Cortex of kidney (tissue), 1 donor: Measurements from ENCODE around the gene HOTAIR.

Experiments
- DNase-seq: peaks from one replicate; lab custom pipeline; 2025; lab: John Stamatoyannopoulos, UW

The HOTAIR gene

DNA sequence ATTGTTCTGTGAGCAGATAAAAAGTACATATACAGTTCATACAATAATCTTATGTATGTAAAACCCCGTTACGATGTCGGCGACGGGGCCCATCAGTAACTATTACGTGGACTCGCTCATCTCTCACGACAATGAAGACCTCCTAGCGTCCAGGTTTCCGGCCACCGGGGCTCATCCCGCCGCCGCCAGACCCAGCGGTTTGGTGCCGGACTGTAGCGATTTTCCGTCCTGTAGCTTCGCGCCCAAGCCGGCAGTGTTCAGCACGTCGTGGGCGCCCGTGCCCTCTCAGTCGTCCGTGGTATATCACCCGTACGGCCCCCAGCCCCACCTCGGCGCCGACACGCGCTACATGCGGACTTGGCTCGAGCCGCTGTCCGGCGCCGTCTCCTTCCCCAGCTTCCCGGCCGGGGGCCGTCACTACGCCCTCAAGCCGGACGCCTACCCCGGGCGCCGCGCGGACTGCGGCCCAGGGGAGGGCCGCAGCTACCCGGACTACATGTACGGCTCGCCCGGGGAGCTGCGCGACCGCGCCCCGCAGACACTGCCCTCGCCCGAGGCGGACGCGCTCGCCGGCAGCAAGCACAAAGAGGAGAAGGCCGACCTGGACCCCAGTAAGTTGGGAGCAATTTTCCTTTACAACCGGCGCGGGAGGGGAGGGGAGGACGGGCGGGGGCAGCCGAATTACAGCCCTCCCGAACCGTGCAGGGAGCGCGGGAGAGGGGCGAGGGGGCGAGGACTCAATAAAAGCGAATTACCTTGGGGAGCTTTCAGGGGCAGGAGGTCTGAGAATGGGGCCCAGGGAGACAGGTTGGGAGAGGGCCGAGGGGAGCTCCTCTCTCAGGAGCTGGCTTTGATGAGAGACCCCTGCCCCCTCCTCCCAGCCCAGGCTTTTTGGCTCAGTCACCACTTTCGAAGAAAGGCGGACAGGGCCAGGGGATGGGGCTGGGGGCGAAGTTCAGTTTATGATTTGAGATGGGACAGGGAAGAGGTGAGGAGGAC, 25.7 kb upstream of the HOTAIR start, which contains the start of gene HOXC9:
TSS of gene HOXC9 (plus strand) at position 46 of the 999 bp plus-strand sequence. CDS start at position 74, 28 bp downstream.
- DNase-seq: no peak

DNA sequence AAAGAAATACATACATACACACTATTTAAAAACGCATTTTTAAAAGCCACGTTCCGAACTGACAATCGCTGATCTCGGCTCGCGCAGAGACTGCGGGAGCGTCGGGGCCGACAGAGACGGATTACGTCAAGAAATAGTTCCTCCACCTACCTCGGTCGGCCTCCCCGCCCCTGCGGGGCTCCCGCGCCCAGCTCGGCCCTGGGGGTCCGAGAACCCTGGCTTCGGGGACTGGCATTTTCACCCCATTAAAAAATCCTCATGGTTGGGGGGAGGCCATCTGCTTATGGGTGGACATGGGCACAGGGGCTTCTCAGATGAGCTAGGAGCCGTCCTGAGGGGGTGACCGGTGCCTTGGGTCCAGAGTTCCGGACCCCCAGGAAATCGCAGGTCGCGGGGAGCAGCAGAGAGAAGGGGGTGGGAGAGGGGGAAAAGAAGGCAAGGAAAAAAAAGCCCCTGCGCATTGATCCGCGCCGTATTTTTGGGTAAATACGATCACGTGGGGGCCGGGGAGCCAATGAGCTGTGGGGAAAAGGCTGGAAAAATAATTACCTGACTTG, 24.9 kb upstream of the HOTAIR start:
- DNase-seq: no peak

DNA sequence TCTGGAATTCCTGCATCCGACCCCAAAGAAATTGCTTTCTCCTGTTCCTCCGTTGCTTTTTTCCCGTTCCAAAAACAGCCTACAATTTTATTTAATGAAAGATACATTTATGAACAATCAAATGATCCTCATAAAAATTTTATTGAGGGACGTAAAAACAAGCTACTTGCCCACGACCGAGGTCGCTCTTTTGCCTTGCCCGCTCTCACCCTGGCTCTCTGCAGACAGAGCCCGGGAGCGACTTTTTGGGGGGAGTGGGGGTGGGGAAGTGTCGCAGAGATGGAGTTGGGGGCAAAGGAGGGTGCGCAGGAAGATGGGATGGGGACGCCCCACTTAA, 24.1 kb upstream of the HOTAIR start:
- DNase-seq: no peak

DNA sequence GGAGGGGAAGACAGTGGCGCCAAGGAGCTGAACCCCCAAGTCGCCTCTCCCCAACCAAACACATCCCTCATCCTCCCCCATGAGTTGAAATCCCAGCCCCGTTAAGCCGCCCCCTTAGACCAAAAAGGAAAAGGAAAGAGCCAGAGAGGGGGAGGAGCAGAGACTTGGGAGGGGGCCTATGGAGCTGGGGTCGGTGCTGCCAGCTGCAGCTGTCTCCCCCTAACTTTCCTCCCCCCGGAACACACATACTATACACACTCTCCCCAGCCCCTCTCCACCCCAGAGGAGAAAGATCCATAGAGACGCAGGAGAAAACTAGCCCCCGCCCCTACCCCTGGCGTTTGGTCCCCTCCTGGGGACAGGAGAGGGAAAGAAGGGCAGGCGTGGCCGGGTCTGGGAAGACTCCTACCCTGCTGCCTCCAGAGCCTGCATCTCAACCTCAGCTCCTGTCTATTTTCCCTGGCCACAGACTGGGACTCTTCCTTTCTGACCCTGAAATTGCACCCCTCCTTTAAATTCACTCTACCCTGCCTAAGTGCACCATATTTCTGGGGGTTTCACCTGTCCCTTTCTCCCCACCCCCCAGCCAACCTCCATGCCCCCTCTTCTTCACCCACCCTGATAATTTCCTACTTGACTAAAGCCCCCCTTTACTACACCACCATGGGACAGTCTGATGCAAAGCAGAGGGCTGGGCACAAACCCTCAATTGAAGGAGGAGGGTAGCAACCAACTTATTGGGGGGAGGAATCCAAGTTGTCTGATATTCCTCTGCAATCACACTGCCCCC, 23.6 kb upstream of the HOTAIR start:
- no peak for DNase-seq

DNA sequence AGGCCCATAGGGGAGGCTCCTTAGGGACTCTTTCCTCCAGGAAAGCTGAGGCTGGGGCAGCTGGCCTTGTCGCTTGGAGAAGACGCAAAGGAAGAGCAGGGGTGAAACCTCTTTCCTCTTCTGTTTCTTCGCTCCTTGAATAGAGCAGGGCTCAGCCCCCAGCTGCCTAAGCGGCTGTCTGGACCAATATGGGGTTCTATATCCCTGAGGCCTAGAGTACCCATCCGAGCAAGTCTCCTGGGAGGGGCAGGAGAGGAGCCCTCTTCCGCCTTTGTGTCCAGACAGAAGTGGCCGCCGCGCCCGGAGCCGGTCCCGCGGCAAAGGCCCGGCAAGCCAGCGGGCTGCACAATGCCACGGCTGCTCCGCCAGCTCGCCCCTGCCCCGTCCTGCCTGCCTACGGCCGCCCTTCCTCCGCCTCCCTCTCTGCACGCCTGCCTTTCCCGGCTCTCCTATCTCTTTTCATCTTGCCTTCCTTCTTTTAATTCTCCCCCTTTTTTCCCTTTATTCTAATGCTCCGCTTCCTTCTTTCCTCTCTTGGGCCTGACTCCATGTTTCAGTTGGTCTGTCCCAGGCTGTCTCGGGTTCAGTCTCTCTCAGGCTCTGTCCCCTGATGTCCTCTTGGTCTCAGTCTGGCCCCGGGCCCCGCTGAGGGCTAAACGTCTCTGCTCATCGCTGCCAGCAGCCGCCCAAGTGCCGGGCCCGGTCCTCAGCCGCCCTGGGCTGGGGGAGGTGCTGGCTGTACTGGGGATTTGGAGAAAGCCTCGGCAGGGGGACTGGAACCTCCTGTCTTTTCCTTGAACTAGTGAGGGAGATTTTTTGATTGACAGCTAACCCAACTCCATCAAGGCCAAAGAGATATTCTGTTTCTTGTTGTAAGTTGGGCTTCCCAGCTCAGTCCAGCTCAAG, 22.7 kb upstream of the HOTAIR start:
- no peak for DNase-seq

DNA sequence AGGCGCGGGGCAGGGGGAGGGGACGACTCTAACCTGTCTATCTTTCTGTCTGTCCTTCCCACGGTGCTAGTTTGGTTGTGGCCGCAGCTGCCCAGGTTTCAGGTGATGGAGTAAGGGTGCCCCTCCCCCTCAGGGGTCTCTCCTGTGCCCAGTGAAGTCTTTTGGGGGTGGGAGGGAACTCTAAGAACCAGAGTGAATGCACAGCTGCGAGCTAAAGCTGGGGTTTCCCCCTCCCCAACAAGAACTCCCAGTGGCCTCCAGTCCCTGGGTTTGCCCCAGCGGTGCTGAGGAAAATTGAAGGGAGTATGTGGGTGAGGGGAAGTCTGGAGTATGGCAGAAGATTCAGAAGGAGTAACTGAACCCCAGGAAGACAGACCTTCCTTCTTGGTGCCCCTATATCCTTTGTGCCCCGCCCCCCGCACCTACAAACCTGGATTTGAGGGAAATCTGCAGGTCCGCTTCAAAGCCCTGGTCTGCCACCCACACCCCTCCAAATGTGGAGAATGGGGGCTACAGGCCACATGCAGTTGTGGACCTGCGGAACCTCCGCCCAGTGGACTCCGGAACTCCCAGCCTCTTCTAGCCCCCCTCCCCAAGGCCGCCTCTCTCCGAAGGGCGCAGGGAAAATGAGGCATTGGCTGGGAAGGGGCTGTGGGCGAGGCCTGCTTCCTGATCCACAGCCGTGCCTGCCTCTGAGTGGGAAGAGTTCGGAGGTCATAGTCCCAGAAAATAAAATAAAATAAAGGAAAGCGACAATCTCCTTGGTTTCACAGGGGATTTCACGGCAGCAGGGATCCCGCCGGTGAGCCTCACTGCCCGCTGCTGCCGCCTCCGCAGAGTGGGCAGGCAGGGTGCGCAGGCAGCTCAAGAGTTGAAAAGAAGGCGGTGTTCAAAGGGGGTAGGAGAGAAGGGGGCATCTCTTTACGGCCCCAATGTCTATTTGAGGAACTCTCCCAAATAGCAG, 21.8 kb upstream of the HOTAIR start:
- DNase-seq: no peak

DNA sequence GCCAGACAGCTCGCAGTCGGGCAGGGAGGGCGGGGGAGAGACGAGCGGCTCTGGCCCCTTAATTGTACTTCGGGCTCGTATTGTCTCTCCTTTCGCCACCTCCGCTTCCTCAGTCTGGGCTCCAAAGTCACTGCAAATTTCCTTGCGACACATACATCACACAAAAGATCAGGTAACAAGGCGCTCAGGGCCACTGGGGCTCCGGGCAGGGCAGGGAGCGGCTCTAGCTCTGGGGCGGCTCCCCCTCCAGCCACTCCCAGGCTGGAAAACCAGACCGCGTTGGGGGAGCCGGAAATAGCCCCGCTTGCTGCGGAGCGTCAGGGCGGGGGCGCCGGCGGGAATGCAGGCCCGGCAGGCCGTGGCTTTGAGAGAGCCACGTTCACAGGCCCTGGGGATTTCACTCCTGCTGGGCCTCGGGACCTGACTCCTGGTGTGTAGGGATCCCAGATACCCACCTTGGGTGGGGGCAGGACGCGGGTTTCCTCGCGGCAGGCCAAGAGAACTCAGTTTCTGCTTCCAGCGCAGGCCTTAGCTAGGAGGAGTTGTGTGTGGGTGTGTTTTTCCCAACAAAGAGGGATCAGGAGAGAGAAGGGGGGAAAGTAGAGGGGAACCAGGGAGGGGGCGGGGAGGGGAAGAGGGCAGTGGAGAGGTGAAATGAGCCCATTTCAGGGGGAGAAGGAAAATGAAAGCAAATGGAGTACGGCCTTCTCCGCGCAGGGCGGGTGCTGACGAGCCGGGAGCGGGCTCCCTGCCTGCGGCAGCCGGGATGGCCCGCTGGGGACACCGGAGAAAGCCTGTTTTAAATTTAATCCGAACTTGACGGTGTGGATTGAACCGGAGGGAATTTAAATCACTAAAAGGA, 20.9 kb upstream of the HOTAIR start:
- no peak for DNase-seq

DNA sequence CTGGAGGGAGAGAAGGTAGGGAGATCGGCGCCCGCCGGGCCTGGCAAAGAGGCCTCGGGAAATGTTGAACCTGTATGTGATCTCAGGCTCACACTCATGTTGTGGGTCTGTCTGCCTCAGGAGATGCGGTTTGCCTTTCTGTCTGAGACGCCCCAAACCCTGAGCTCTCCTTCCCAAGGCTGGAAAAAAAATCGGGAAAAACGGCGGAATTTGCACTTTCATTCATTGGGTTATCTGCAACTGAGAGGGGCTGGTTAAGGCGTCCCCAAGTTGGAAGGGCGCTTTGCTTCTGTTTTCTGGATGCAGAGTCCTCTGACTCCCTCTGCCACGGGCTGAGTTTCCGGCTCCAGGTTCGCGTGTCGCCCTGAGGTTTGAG, 20.2 kb upstream of the HOTAIR start:
- no peak for DNase-seq

DNA sequence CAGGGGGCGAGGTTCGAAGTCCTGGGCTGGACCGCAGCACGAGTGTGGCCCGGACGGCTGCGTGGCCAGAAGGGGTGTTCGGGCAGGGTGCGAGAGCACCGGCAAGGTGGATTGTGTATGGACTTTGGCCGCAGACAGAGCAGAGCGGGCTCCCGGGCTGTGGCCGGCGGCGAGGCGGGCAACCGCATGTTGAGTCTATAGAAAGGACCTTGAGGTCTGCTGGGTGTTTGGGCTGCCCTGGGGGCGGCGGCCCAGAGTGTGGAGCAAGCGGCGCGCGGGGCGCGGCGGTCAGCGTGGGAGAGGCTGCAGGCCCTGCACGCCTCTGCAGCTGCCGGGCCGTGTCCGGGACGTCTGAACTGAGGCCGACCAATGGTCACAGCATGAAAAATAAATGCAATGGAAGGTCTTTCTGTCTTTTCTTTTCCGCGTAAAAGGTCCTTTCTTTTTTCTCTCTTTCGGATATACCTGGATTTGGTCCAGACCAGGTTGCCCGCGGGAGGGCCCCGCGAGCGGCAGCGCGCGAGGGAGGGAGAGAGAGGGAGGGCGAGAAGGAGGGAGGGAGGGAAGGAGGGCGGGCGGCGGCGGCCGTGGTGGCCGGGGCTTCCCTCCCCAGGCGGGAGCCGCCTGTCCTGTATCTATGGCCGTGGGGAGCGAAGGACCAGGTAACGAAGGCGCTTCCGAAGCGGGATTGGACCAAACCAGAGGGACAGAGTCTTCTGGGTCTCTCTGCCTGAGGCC, 19.7 kb upstream of the HOTAIR start:
- no peak for DNase-seq

DNA sequence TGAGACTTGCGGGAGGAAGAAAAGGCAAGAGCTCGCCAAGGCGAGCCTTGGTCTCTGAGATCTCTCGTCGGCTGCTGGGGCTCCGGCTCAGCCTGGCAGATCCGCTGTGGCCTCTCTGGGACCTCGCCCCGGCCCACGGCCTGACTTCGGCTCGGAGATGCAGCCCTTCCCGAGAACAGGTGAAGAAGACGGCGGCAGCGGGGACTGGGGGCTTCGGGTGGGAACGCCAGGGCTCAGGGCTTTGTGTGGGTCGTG, 19.2 kb upstream of the HOTAIR start:
- DNase-seq: no peak

DNA sequence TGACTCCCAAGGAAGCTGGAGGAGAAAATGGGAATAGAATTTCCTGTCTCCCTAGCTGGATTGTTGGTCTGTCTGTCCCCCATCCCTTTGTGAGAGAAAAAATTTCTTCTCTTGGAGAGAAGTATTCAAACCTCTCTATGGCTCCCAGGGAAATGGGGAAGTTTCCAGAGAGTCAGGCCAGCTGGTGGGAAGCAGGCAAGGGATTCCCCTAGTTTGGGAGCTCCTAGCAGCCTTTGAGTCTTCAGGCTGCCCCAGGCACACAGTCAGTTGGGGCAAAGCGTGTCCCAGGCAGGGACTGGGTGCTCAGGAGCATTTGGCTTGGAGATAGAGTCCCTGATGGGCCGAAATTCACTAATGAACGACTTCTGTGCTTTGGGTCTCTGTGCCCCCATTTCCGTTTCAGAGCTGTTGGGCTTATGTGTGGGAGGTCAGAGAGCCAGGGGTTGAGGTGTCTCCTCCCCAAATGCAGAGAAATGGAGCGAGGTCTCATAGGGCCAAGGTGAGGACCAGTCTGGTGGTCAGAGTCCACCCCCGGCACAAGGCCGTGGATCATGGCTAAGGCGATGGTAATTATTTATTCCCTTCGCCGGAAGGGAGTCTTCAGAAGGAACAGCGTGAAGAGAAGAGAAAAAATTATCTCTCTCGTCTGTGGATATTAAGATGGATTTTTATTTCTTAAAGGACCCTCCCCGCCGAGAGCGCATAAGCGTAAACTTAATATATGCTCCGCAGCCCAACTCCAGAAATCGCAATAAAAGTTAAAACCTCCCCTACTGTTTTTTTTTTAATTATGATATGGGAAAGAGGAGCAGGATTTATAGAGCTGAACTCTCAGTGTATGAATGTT, 18.6 kb upstream of the HOTAIR start:
- no peak for DNase-seq

DNA sequence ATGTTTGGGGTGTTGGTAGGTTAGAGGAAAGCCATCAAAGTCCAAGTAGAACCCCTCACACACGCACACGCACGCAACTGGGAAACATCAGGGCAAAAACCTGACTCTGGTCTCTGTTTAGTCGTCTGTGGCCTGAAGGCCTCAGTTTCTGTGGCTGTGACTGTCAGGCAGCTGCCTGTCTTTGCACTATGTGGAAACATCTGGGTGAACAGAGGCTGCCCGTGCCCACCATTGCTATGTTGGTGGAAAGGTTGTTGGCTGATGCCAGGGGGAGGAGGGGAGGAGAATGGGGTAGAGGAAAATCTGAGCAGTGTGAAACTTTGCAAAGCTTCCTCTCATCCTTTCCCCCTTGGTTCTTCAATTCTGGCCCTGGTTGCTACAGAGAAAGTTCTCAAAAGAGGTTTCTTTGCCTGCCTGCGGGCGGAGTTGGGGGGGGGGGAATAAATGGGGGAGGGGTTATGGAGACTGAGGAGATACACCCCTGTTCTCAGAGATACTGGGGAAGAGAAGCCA, 17.7 kb upstream of the HOTAIR start:
- DNase-seq: no peak

DNA sequence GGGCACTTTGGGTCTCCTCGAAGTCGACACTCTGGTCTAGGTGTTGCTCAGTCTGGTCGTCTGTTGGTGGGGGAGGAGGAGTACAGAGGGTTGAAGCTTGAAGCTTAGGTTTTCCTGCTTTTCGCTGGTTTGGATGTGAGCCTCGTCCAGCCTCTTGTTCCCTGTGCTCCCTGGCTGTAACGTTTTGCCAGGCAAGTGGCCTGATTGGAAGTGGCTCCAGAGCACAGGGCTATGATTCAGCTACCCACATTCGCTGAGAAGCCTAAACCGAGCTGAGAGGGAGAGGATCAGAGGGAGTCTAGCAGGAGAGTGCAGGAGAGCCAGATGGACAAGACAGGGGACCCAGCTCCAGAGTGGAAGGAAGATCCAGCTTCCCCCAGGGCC, 16.3 kb upstream of the HOTAIR start:
- no peak for DNase-seq

DNA sequence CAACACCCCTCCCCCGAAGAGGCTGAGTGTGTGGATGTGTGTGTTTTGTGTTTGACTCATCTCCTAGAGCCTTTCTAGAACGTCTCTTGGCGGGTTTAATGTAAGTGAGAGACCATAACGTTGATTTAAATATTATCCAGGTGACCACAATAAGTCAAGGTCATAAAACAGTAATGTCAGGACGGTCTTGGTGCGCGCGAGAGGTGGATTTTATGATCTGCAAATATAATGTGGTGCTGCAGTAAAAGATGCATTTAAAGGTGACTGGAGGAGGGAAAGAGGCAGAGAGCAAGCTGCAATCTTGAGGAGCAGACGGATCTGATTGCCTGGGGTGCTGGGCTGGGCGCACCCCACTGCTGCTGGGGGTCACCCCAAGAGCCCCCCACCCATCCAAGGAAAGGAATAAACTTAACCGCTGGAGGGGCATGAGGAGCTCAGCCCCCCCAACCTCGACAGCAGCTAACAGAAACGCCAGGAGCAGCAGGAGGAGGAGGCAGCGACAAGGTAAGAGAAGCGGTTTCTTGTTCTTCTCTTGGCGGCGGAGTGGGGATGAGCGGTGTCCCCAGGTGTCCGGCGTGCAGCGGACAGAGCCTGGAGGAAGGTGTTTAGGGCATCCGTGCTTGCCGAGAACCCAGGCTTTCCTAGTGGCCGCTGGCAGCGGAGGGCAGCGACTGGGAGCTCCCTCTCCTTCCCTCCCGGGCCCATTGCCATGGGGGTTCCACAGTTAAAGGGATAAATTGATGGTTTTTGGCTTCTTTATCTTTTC, 15.7 kb upstream of the HOTAIR start:
- DNase-seq: no peak

DNA sequence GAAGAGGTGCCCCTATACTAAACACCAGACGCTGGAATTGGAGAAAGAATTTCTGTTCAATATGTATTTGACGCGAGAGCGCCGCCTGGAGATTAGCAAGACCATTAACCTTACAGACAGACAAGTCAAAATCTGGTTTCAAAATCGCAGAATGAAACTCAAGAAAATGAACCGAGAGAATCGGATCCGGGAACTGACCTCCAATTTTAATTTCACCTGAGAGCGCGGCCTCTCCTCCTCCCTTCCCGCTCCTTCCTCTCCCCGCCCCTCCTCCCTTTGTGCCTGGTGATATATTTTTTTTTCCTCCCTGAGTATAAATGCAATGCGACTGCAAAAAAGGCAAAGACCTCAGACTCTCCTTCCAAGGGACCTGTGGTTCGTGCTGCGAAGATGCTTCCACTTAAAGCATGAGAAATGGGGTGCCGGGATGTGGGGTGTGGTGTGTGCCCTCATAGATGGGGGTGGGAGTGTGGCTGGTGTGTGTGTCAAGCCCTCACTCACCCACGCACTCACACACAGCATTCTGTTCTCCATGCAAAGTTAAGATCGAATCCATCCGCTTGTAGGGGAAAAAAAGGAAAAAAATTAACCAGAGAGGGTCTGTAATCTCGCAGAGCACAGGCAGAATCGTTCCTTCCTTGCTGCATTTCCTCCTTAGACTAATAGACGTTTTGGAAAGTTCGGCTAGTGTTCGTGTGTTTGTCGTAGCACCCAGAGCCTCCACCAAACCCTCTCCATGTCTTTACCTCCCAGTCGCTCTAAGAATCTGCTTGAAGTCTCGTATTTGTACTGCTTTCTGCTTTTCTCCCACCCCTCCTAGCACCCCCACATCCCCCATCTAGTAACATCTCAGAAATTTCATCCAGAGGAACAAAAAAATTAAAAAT, 14.7 kb upstream of the HOTAIR start:
- no peak for DNase-seq

DNA sequence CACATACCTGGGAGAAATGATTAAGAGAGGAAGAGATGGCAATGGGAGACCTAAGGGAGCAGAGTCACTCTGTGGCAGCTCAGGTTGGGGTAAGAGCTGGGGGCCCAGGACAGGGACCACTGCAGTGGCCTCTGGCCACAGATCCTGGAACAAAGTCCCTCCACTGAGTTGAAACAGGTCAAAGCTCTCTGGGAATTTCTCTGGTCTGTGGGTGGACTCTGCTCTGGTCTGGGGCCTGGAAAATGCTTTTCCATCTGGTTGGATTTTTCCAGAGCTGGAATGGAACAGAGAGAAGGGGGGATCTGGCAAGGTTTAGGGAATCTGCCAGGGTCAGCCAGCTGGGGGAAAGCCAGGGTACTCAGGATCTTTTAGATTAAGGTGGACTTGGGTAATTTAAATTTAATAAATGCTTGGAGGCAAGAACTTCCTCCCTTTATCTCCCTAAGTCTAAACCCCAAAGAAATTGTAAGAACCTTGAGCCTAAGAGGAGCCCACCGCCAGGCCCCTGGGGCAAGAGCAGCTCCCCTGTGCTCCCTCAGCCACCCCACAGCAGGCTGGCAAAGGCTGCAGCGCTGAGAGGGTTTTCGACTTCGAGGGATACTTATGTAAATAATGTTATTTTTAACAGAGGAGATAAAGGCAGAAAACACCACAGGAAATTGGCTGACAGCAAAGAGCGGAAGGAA, 13.9 kb upstream of the HOTAIR start:
- no peak for DNase-seq
